ENCODE measurements around the gene AHCTF1. TPM values are rescaled to one million over a fixed set of nuclear protein-coding genes. Genes with fewer than 3 reads are reported as not detected.

The AHCTF1 gene
- total RNA-seq, 4 donors from 2014 or later = 32.2 to 106 (median 38.2) TPM

DNA sequence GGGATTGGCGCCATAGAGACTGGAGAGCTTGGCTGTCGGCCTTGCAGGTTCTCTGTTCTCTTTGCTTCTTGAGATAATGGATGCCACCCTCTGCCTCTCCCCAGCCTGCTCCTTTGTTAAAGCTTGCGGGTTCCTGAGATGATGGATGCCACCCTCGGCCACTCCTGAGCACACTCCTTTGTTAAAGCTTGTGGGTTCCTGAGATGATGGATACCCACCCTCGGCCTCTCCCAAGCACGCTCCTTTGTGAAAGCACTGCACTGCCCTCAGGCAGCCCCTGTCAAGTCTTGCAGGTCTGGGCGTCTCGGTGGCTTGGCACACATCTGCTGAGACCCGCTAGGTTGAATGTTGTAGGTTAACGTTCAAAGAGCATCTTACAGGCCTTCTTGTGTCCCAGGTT lies 131.0 kb downstream of the AHCTF1 start:
- H3K27ac ChIP-seq = no peak overlapping the region
- 49% methylated on average over 10 of the region's 10 CpGs for WGBS
- peaks cover 5% of the 10 kb centered on the region for H3K4me1 ChIP-seq
- H3K36me3 ChIP-seq = no peaks in the 10 kb centered on the region
- DNase-seq (ENCODE audit: low spot score in 2 of 2) = peak in 1 of 2 donors; percentile 46
- H3K4me3 ChIP-seq = no peak overlapping the region
- no peaks in the 10 kb centered on the region for H3K27me3 ChIP-seq
- no peak for TF ChIP-seq POLR2A (IDR thresholded peaks at IDR 0.05)
- TF ChIP-seq, protein P1, sequence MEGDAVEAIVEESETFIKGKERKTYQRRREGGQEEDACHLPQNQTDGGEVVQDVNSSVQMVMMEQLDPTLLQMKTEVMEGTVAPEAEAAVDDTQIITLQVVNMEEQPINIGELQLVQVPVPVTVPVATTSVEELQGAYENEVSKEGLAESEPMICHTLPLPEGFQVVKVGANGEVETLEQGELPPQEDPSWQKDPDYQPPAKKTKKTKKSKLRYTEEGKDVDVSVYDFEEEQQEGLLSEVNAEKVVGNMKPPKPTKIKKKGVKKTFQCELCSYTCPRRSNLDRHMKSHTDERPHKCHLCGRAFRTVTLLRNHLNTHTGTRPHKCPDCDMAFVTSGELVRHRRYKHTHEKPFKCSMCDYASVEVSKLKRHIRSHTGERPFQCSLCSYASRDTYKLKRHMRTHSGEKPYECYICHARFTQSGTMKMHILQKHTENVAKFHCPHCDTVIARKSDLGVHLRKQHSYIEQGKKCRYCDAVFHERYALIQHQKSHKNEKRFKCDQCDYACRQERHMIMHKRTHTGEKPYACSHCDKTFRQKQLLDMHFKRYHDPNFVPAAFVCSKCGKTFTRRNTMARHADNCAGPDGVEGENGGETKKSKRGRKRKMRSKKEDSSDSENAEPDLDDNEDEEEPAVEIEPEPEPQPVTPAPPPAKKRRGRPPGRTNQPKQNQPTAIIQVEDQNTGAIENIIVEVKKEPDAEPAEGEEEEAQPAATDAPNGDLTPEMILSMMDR (IDR thresholded peaks at IDR 0.05) = no peak
- no peak for TF ChIP-seq POLR2AphosphoS5 (IDR thresholded peaks at IDR 0.05)
- no peak for TF ChIP-seq EP300 (IDR thresholded peaks at IDR 0.05)
- H3K9me3 ChIP-seq = no peaks in the 10 kb centered on the region

DNA sequence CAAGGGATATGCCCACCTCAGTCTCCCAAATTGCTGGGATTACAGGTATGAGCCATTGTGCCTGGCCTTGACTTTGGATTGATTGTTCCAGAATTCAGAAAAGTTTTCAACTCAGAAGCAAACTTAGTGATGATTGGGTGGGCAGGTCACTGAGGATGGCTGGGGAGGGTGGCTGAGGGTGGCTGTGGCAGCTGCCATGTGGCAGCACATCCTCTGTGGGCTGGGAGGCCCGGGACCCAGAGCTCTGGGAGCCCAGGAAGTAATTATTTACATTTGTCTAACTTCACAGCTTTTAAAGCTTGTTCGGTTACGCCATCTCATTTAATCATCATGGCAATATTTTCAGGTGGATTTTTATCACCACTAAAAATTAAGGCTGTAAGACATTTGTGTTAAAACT lies 131.4 kb downstream of the AHCTF1 start:
- H3K36me3 ChIP-seq = no peaks in the 10 kb centered on the region
- H3K9me3 ChIP-seq = no peaks in the 10 kb centered on the region
- H3K4me1 ChIP-seq = peaks cover 9% of the 10 kb centered on the region
- no peak for DNase-seq (ENCODE audit: low spot score in 2 of 2)
- H3K27me3 ChIP-seq = no peaks in the 10 kb centered on the region
- WGBS = 66% methylated on average over 3 of the region's 3 CpGs
- no peak overlapping the region for H3K4me3 ChIP-seq
- TF ChIP-seq EP300 (IDR thresholded peaks at IDR 0.05) (no peak), POLR2AphosphoS5 (IDR thresholded peaks at IDR 0.05) (no peak), POLR2A (IDR thresholded peaks at IDR 0.05) (no peak)
- TF ChIP-seq, protein P1 (IDR thresholded peaks at IDR 0.05) = no peak
- no peak overlapping the region for H3K27ac ChIP-seq

DNA sequence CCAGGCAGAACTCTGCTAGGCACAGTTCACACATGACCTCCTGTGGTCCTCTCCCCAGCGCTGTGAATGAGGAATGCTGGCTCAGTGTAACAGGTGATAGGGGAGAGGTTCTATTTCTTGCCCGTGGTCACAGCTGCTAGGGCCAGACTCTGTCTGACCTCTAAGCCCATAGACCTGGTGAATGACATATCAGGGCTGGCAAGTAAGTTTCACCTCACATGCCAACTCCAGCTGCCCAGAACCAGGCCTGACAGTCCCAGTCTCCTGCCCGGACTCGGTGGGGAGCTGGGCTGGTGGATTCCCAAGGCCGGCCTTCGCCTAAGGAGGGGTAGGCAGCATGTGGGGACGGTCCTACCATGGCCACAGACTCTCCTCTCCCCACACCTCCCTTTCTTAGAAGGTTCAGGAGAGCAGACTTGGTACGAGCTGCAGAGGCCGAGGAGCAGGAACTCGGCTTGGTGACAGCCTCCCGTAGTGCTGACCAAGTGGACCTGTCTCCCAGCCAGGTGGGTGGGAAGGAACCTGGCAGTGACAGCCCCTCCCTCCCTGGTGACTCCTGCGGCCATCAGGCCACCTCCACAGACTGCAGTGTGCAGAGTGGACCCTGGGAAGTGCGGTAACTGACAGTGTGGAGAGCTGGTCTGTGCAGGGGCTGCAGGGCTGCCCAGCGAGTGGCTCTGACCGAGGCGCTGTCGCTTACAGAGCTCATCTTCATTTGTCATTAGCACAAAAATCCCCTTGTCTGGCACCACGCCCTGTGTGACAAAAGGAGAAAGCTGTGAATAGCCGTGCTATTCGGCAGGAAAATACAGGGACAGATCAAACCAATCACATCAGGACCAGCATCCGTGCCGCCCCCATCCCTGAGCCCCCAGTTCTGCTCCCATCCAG lies 132.9 kb downstream of the AHCTF1 start:
- H3K4me3 ChIP-seq = no peak overlapping the region
- peak; percentile 39 to 71 for DNase-seq (ENCODE audit: low spot score in 2 of 2)
- TF ChIP-seq POLR2AphosphoS5 (IDR thresholded peaks at IDR 0.05) (no peak), EP300 (IDR thresholded peaks at IDR 0.05) (no peak), POLR2A (IDR thresholded peaks at IDR 0.05) (no peak)
- TF ChIP-seq, protein P1 (IDR thresholded peaks at IDR 0.05) = no peak
- 78% methylated on average over 17 of the region's 22 CpGs for WGBS
- no peaks in the 10 kb centered on the region for H3K36me3 ChIP-seq
- no peak overlapping the region for H3K27ac ChIP-seq
- H3K9me3 ChIP-seq = no peaks in the 10 kb centered on the region
- H3K27me3 ChIP-seq = no peaks in the 10 kb centered on the region
- H3K4me1 ChIP-seq = peaks cover 23% of the 10 kb centered on the region

DNA sequence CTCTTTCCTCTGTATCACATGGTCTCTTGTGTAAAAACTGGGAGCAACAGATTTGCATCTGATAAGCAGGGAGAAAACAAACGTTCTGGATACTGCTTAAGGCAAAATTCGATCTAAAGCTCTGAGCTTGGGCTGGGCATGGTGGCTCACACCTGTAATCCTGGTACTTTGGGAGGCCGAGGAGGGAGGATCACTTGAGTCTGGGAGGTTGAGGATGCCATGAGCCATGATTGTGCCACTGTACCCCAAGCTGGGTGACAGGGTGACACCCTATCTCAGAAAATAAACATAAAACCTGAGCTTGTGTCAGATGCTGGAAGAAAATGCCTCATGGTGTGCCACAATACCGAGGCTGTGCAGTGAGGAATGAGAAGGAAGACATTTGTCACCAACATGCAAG lies 133.6 kb downstream of the AHCTF1 start:
- Histone ChIP-seq H3K27ac (no peak overlapping the region), H3K4me3 (no peak overlapping the region), H3K36me3 (no peaks in the 10 kb centered on the region), H3K4me1 (peaks cover 23% of the 10 kb centered on the region), H3K9me3 (no peaks in the 10 kb centered on the region), H3K27me3 (no peaks in the 10 kb centered on the region)
- peak; percentile 9 to 53 for DNase-seq (ENCODE audit: low spot score in 2 of 2)
- WGBS = 70% methylated on average over 4 of the region's 4 CpGs
- TF ChIP-seq POLR2AphosphoS5 (IDR thresholded peaks at IDR 0.05) = no peak
- no peak for TF ChIP-seq EP300 (IDR thresholded peaks at IDR 0.05)
- TF ChIP-seq, protein P1 (IDR thresholded peaks at IDR 0.05) = no peak
- TF ChIP-seq POLR2A (IDR thresholded peaks at IDR 0.05) = no peak

DNA sequence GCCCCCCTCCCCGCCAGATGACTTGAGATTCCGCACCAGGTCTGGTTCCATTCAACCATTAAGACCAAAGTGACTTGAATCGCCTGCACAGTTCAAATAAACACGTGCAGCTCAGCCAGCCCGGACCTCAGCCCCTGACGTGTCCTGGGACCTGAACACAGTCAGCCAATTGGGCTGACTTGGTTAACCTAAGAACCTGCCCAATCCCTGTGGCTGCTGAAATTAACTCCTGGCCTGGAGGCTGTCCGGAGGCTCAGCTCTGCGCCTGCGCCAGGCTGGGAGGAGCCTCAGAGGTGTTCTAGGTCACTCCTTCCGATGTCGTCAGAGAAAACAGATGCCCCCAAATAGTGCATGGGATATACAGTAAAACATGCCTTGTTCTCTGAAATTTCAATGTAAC lies 134.2 kb downstream of the AHCTF1 start:
- WGBS = 92% methylated on average over 11 of the region's 11 CpGs
- H3K36me3 ChIP-seq = no peaks in the 10 kb centered on the region
- H3K27ac ChIP-seq = no peak overlapping the region
- H3K9me3 ChIP-seq = no peaks in the 10 kb centered on the region
- H3K4me3 ChIP-seq = no peak overlapping the region
- peak in 1 of 2 donors; percentile 31 for DNase-seq (ENCODE audit: low spot score in 2 of 2)
- no peak for TF ChIP-seq POLR2AphosphoS5 (IDR thresholded peaks at IDR 0.05)
- TF ChIP-seq, protein P1 (IDR thresholded peaks at IDR 0.05) = no peak
- no peak for TF ChIP-seq POLR2A (IDR thresholded peaks at IDR 0.05)
- TF ChIP-seq EP300 (IDR thresholded peaks at IDR 0.05) = no peak
- H3K4me1 ChIP-seq = peaks cover 23% of the 10 kb centered on the region
- no peaks in the 10 kb centered on the region for H3K27me3 ChIP-seq

Data from suprapubic skin (tissue), 4 donors.